ENCODE results near the gene ALG6.

Gene ALG6

GRCh38 chr1:63317817-63318152 is 49.6 kb upstream of the ALG6 start (continued):
- TF ChIP-seq PATZ1 (CRISPR knock-in tag; IDR thresholded peaks at IDR 0.05; ENCODE audit: borderline replicate concordance) (no peak), ZNF8 (CRISPR knock-in tag; IDR thresholded peaks at IDR 0.05) (no peak), CSDC2 (CRISPR knock-in tag; IDR thresholded peaks at IDR 0.05) (no peak), CSRNP3 (CRISPR knock-in tag; IDR thresholded peaks at IDR 0.05) (no peak), ESRRG (CRISPR knock-in tag; IDR thresholded peaks at IDR 0.05) (no peak), ZNF70 (CRISPR knock-in tag; IDR thresholded peaks at IDR 0.05) (no peak), ZC3H10 (CRISPR knock-in tag; IDR thresholded peaks at IDR 0.05) (no peak)

- TF ChIP-seq ARNTL (CRISPR knock-in tag; IDR thresholded peaks at IDR 0.05; ENCODE audit: borderline replicate concordance, low read depth), result no peak
- no peak for TF ChIP-seq GLIS3 (CRISPR knock-in tag; IDR thresholded peaks at IDR 0.05)
- no peak for TF ChIP-seq CREB5 (CRISPR knock-in tag; IDR thresholded peaks at IDR 0.05; ENCODE audit: low read depth)
- TF ChIP-seq ZFP30 (CRISPR knock-in tag; IDR thresholded peaks at IDR 0.05), result no peak
- no peak for TF ChIP-seq ZFP3 (CRISPR knock-in tag; IDR thresholded peaks at IDR 0.05)
- no peak for TF ChIP-seq PPARA (CRISPR knock-in tag; IDR thresholded peaks at IDR 0.05; ENCODE audit: borderline replicate concordance)
- TF ChIP-seq TOX (CRISPR knock-in tag; IDR thresholded peaks at IDR 0.05; ENCODE audit: borderline replicate concordance), result no peak
- no peak for TF ChIP-seq TSHZ2 (CRISPR knock-in tag; IDR thresholded peaks at IDR 0.05)
- TF ChIP-seq ISL1 (CRISPR knock-in tag; IDR thresholded peaks at IDR 0.05), result no peak
- TF ChIP-seq POU6F1 (CRISPR knock-in tag; IDR thresholded peaks at IDR 0.05; ENCODE audit: borderline replicate concordance, low read depth), result no peak
- no peak for TF ChIP-seq ESRRG (CRISPR knock-in tag; IDR thresholded peaks at IDR 0.05)
- no peak for TF ChIP-seq ZNF565 (CRISPR knock-in tag; conservative IDR thresholded peaks at IDR 0.05; ENCODE audit: low read depth)
- no peak for ATAC-seq
Measured at GRCh38 chr1:63318201-63318979, 49.0 kb upstream of the ALG6 start.

GRCh38 chr1:63319046-63320021 is 48.1 kb upstream of the ALG6 start:
- ATAC-seq, result no peak
- no peak for TF ChIP-seq ZNF8 (CRISPR knock-in tag; IDR thresholded peaks at IDR 0.05)
- TF ChIP-seq SNAI2 (CRISPR knock-in tag; IDR thresholded peaks at IDR 0.05), result no peak
- no peak for TF ChIP-seq TCF4 (CRISPR knock-in tag; IDR thresholded peaks at IDR 0.05; ENCODE audit: borderline replicate concordance)
- TF ChIP-seq ESRRG (CRISPR knock-in tag; IDR thresholded peaks at IDR 0.05), result no peak
- no peak for TF ChIP-seq RARB (CRISPR knock-in tag; IDR thresholded peaks at IDR 0.05)
- TF ChIP-seq POU6F1 (CRISPR knock-in tag; IDR thresholded peaks at IDR 0.05; ENCODE audit: borderline replicate concordance, low read depth), result no peak

All from SK-N-SH treated with all-trans-retinoic acid at 6 μM for 48 hours (cell line).